Omental fat pad (tissue), 4 donors: ENCODE measurements around the gene FAM118A. TPM values are rescaled to one million over a fixed set of nuclear protein-coding genes. Genes with fewer than 3 reads are reported as not detected.

Source experiments
- ATAC-seq: fragments of 150-250 bp; one replicate; pipeline ENCODE4 v1.9.1; 2016; ENCODE audit warnings: mild to moderate bottlenecking, moderate library complexity; ENCODE audit not compliant: low FRiP score
- DNase-seq: peaks from one replicate; pipeline ENCODE4 v3.0.0-alpha.2; 2019; ENCODE audit warnings: low spot score
- CTCF ChIP-seq, 3 donors: fragments of 450-650 bp; IDR thresholded peaks; one replicate each; pipeline ENCODE4 v1.5.1; 2016 to 2017; ENCODE audit warnings: antibody characterized with exemption in 3 of 3, mild to moderate bottlenecking in 3 of 3, moderate library complexity in 2 of 3
- total RNA-seq, 4 donors: library from RNA; depleted of rRNA; stranded (reverse); fragments of >200 nt; gene quantifications; one replicate each; pipeline ENCODE4 v1.1.0, GENCODE V29; 2016

The FAM118A gene
- total RNA-seq, 4 donors from 2014 or later, result 16.9 to 59.0 (median 33.7) TPM

- TF ChIP-seq CTCF (IDR thresholded peaks at IDR 0.05), result no peak
- ATAC-seq, result no peak
- DNase-seq, result no peak
These were observed 66.3 kb downstream of the FAM118A start for GRCh38 chr22:45376009-45376408.

- no peak for TF ChIP-seq CTCF (IDR thresholded peaks at IDR 0.05)
- no peak for ATAC-seq
- DNase-seq, result no peak
These were observed 67.0 kb downstream of the FAM118A start for GRCh38 chr22:45376703-45377102.

- TF ChIP-seq CTCF (IDR thresholded peaks at IDR 0.05), result no peak
- DNase-seq (no peak), ATAC-seq (no peak)
These were observed 71.6 kb downstream of the FAM118A start for GRCh38 chr22:45381348-45381747.

GRCh38 chr22:45389546-45389945 is 79.8 kb downstream of the FAM118A start:
- no peak for TF ChIP-seq CTCF (IDR thresholded peaks at IDR 0.05)
- ATAC-seq (no peak), DNase-seq (no peak)

Other genes starting within 250 kb of the FAM118A start
- 10 to 100 TPM; 33.9 to 66.5 (median 57.7) TPM for gene NUP50, start 146.0 kb upstream of the FAM118A start, total RNA-seq
- gene KIAA0930, start 69.0 kb upstream of the FAM118A start, total RNA-seq, result 10 to 100 TPM; 27.4 to 58.8 (median 50.2) TPM
- not detected for gene UPK3A, start 25.0 kb upstream of the FAM118A start, total RNA-seq
- not detected for gene SMC1B, start 103.7 kb downstream of the FAM118A start, total RNA-seq
- gene RIBC2, start 103.8 kb downstream of the FAM118A start, total RNA-seq, result under 1 TPM in 1 of 4 donors, not detected in 3; 0.56 TPM
- 100 to 1,000 TPM; 131 to 349 (median 293) TPM for gene FBLN1, start 192.9 kb downstream of the FAM118A start, total RNA-seq